GM18520 (cell line): ENCODE data around the gene KCNQ5.
A peak's percentile ranks its signal among the peaks of the same experiment; 100 is the strongest.

Experiments used
- ATAC-seq: cut with Tn5 transposase; IDR thresholded peaks from one replicate; pipeline ENCODE4 v1.9.1; 2021; ENCODE audit not compliant: unreplicated experiment

KCNQ5 gene

GRCh38 chr6:72675396-72675795, 53.5 kb downstream of the KCNQ5 start:
- no peak for ATAC-seq

GRCh38 chr6:72676995-72677394, 55.1 kb downstream of the KCNQ5 start:
- ATAC-seq = no peak

GRCh38 chr6:72677740-72678139, 55.9 kb downstream of the KCNQ5 start:
- no peak for ATAC-seq

- peak; percentile 87 for ATAC-seq
Observed at GRCh38 chr6:72683797-72684196, 61.9 kb downstream of the KCNQ5 start.

- ATAC-seq = peak; percentile 83
Observed at GRCh38 chr6:72689107-72689954, 67.5 kb downstream of the KCNQ5 start.

- no peak for ATAC-seq
Observed at GRCh38 chr6:72691249-72691648, 69.4 kb downstream of the KCNQ5 start.

GRCh38 chr6:72696055-72696454, 74.2 kb downstream of the KCNQ5 start:
- ATAC-seq = no peak

GRCh38 chr6:72699159-72699558, 77.3 kb downstream of the KCNQ5 start:
- ATAC-seq = no peak

- ATAC-seq = no peak
Observed at GRCh38 chr6:72702421-72702820, 80.6 kb downstream of the KCNQ5 start.

- no peak for ATAC-seq
Observed at GRCh38 chr6:72703093-72703492, 81.2 kb downstream of the KCNQ5 start.

- no peak for ATAC-seq
Observed at GRCh38 chr6:72704979-72705378, 83.1 kb downstream of the KCNQ5 start.

GRCh38 chr6:72709431-72709830, 87.6 kb downstream of the KCNQ5 start:
- ATAC-seq = no peak

- no peak for ATAC-seq
Observed at GRCh38 chr6:72711731-72712130, 89.9 kb downstream of the KCNQ5 start.

- no peak for ATAC-seq
Observed at GRCh38 chr6:72712910-72713309, 91.0 kb downstream of the KCNQ5 start.

GRCh38 chr6:72715119-72715518, 93.3 kb downstream of the KCNQ5 start:
- ATAC-seq = no peak

- no peak for ATAC-seq
Observed at GRCh38 chr6:72716916-72717315, 95.1 kb downstream of the KCNQ5 start.

- ATAC-seq = no peak
Observed at GRCh38 chr6:72720464-72720863, 98.6 kb downstream of the KCNQ5 start.

GRCh38 chr6:72721346-72721745, 99.5 kb downstream of the KCNQ5 start:
- ATAC-seq = no peak

GRCh38 chr6:72724545-72724944, 102.7 kb downstream of the KCNQ5 start:
- no peak for ATAC-seq

GRCh38 chr6:72728706-72729343, 107.0 kb downstream of the KCNQ5 start:
- no peak for ATAC-seq

- no peak for ATAC-seq
Observed at GRCh38 chr6:72733045-72733444, 111.2 kb downstream of the KCNQ5 start.

- ATAC-seq = no peak
Observed at GRCh38 chr6:72738091-72738490, 116.2 kb downstream of the KCNQ5 start.
